ENCODE results near the gene LRCH3.

Gene LRCH3

GRCh38 chr3:197906023-197906849 is 115.2 kb downstream of the LRCH3 start (continued):
- TF ChIP-seq PRDM1 (tag by site-specific recombination; IDR thresholded peaks at IDR 0.05) (peak; percentile 45; the same call in 1 of the 2 replicates), ZFHX2 (tag by site-specific recombination; conservative IDR thresholded peaks at IDR 0.05) (peak; percentile 96), ZNF654 (tag by site-specific recombination; IDR thresholded peaks at IDR 0.05; ENCODE audit: low read depth) (peak; percentile 94), ZIC2 (tag by site-specific recombination; IDR thresholded peaks at IDR 0.05) (peak; percentile 53), GLIS2 (tag by site-specific recombination; IDR thresholded peaks at IDR 0.05) (peak; percentile 57; the same call in 1 of the 2 replicates), HIC1 (tag by site-specific recombination; IDR thresholded peaks at IDR 0.05) (peak; percentile 46; the same call in 1 of the 2 replicates), ZNF792 (tag by site-specific recombination; IDR thresholded peaks at IDR 0.05) (no peak), ZNF558 (tag by site-specific recombination; IDR thresholded peaks at IDR 0.05) (no peak)

GRCh38 chr3:197906850-197907187 is 115.8 kb downstream of the LRCH3 start:
- CTCF ChIA-PET, result interaction anchor here (0.7 to 1.2 kb wide), 3 partner anchors 13 to 172 kb away, joined by 3 to 7 read pairs (median 4); no protein-coding TSS in a partner anchor

More at GRCh38 chr3:197906850-197907187, 115.8 kb downstream of the LRCH3 start:
- no peaks in the 10 kb centered on the region for H3K4me1 ChIP-seq (ENCODE audit: control insufficient read depth, insufficient read depth, low read length)
- H3K36me3 ChIP-seq (ENCODE audit: control insufficient read depth in 2 of 2, insufficient read depth in 1 of 2, low read length in 2 of 2), result no peaks in the 10 kb centered on the region
- TF ChIP-seq ZNF837 (tag by site-specific recombination; IDR thresholded peaks at IDR 0.05), result no peak
- no peak for TF ChIP-seq ZNF398 (tag by site-specific recombination; IDR thresholded peaks at IDR 0.05)
- TF ChIP-seq FEZF1 (tag by site-specific recombination; IDR thresholded peaks at IDR 0.05), result no peak
- TF ChIP-seq ZNF610 (tag by site-specific recombination; IDR thresholded peaks at IDR 0.05; ENCODE audit: borderline replicate concordance), result no peak
- no peak for TF ChIP-seq ZBTB7A (tag by site-specific recombination; IDR thresholded peaks at IDR 0.05; ENCODE audit: low read depth)
- no peak for TF ChIP-seq ZNF658 (tag by site-specific recombination; IDR thresholded peaks at IDR 0.05)
- no peak for TF ChIP-seq ZNF518A (tag by site-specific recombination; conservative IDR thresholded peaks at IDR 0.05; ENCODE audit: low read depth)
- no peak for TF ChIP-seq ZNF548 (tag by site-specific recombination; IDR thresholded peaks at IDR 0.05)
- no peak for TF ChIP-seq ZNF623 (tag by site-specific recombination; IDR thresholded peaks at IDR 0.05)
- TF ChIP-seq ZNF560 (tag by site-specific recombination; IDR thresholded peaks at IDR 0.05; ENCODE audit: borderline replicate concordance), result no peak
- TF ChIP-seq ZNF324 (tag by site-specific recombination; IDR thresholded peaks at IDR 0.05), result no peak
- POLR2A ChIA-PET, result no interaction called here
- no peaks in the 10 kb centered on the region for H3K9me3 ChIP-seq (ENCODE audit: control insufficient read depth, insufficient read depth, low read depth, low read length)
- H3K4me3 ChIP-seq (ENCODE audit: low read depth, low read length), result no peak overlapping the region
- H3K27ac ChIP-seq (ENCODE audit: extremely low read depth, low read depth, low read length), result no peak overlapping the region

Data from HEK293 (cell line).